Measurements from ENCODE around the gene ZFP36. TPM values are rescaled to one million over a fixed set of nuclear protein-coding genes. Genes with fewer than 3 reads are reported as not detected.

The ZFP36 gene
- total RNA-seq, 4 donors from 2014 or later, result 280 to 924 (median 309) TPM

DNA sequence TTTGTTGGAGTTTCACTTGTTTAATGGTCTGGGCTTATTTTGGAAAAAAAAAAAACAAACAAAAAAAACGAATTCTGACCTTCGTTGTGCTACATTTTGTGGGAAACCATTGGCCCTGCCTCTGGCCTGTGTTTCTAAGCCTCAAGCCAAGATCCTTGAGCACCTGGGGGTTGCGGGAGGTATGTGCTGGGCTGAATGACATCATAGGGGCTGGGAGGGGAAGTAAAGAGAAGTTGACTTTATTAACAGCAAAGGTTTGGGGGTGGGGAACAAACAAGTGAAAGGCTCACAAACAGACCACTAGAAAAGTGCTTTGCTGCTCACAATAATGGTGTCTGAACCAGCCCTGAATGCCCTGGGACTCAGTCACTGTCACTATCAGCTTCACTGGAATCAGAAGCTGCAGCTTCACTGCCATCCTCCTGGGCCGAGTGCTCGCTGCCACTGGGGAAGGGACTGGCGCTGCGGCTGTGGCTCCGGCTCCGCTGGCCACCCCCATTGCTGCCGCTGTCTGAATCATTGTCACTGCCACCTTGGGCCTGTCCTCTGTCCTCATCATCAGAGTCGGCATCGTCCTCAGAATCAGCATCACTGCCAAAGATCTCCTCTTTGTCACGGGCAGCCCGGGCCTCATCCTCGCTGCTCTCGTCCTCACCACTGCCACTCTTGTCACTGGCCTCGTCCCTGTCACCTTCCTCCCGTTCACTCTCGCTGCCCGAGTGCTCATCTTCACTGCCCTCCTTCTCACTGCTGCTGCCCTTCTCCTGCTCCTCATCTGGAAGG, 20.8 kb upstream of the ZFP36 start:
- peaks cover 0 to 29% (median 9%) of the 10 kb centered on the region in 4 donors for H3K36me3 ChIP-seq
- H3K9me3 ChIP-seq, result no peaks in the 10 kb centered on the region
- H3K27me3 ChIP-seq, result no peaks in the 10 kb centered on the region
- no peak overlapping the region for H3K27ac ChIP-seq
- intact Hi-C loops (cut with DNase I; ENCODE audit: low total_unique reads), result no loop called here
- DNase-seq, result no peak
- in situ Hi-C loops (cut with MboI; ENCODE audit: low pct_ligation_motif_present in 1 of 4, low pct_unique_long_range_greater_than_20kb in 1 of 4, low sequenced_read_pairs in 3 of 4), result no loop called here
- H3K4me3 ChIP-seq, result no peak overlapping the region
- peaks cover 5 to 11% (median 10%) of the 10 kb centered on the region in 4 donors for H3K4me1 ChIP-seq
- TF ChIP-seq, protein P1, sequence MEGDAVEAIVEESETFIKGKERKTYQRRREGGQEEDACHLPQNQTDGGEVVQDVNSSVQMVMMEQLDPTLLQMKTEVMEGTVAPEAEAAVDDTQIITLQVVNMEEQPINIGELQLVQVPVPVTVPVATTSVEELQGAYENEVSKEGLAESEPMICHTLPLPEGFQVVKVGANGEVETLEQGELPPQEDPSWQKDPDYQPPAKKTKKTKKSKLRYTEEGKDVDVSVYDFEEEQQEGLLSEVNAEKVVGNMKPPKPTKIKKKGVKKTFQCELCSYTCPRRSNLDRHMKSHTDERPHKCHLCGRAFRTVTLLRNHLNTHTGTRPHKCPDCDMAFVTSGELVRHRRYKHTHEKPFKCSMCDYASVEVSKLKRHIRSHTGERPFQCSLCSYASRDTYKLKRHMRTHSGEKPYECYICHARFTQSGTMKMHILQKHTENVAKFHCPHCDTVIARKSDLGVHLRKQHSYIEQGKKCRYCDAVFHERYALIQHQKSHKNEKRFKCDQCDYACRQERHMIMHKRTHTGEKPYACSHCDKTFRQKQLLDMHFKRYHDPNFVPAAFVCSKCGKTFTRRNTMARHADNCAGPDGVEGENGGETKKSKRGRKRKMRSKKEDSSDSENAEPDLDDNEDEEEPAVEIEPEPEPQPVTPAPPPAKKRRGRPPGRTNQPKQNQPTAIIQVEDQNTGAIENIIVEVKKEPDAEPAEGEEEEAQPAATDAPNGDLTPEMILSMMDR (IDR thresholded peaks at IDR 0.05), result no peak
- TF ChIP-seq POLR2A (IDR thresholded peaks at IDR 0.05) (no peak), EP300 (IDR thresholded peaks at IDR 0.05; ENCODE audit: low read depth) (no peak), POLR2AphosphoS5 (IDR thresholded peaks at IDR 0.05) (no peak)
- 69 to 81% methylated on average over 6 to 14 of the region's 20 CpGs for WGBS, 2 donors (ENCODE audit: low coverage in 1 of 2)

GRCh38 chr19:39386557-39386956, 20.1 kb upstream of the ZFP36 start:
- Histone ChIP-seq H3K36me3 (peaks cover 0 to 24% (median 5%) of the 10 kb centered on the region in 4 donors), H3K9me3 (no peaks in the 10 kb centered on the region), H3K27me3 (no peaks in the 10 kb centered on the region), H3K27ac (no peak overlapping the region), H3K4me1 (peaks cover 5 to 11% (median 10%) of the 10 kb centered on the region in 4 donors), H3K4me3 (no peak overlapping the region)
- TF ChIP-seq, protein P1 (IDR thresholded peaks at IDR 0.05), result no peak
- TF ChIP-seq EP300 (IDR thresholded peaks at IDR 0.05; ENCODE audit: low read depth), result no peak
- no peak for TF ChIP-seq POLR2AphosphoS5 (IDR thresholded peaks at IDR 0.05)
- TF ChIP-seq POLR2A (IDR thresholded peaks at IDR 0.05), result no peak
- 87% methylated on average over 7 of the region's 7 CpGs; no CpG with 5 or more reads in 1 of the 2 donors for WGBS, 2 donors (ENCODE audit: low coverage in 1 of 2)
- intact Hi-C loops (cut with DNase I; ENCODE audit: low total_unique reads), result no loop called here
- in situ Hi-C loops (cut with MboI; ENCODE audit: low pct_ligation_motif_present in 1 of 4, low pct_unique_long_range_greater_than_20kb in 1 of 4, low sequenced_read_pairs in 3 of 4), result no loop called here
- no peak for DNase-seq

DNA sequence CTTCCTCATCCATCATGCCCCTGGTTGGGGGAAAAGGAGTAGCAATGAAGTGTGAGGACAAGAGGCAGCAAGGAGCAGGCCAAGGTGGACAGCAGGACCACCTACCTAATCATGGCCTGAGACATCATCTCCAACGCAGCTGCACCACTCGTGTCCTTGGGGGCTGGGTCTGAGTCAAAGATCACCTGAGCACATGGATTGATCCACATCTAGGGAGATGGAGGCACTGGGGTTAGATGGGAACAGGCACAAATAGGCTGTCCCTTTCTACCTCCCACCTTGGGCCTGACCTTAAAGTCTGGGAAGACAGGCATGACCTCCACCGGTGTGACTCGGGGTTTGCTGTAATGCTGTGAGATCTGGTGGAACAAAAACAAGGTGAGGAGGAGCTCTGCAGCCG, 18.0 kb upstream of the ZFP36 start:
- Histone ChIP-seq H3K27me3 (no peaks in the 10 kb centered on the region), H3K4me3 (no peak overlapping the region), H3K4me1 (peaks cover 5 to 23% (median 20%) of the 10 kb centered on the region in 4 donors), H3K27ac (no peak overlapping the region), H3K9me3 (no peaks in the 10 kb centered on the region), H3K36me3 (peaks cover 0 to 13% (median 6%) of the 10 kb centered on the region in 4 donors)
- no peak for DNase-seq
- 88 to 93% methylated on average over 3 to 5 of the region's 5 CpGs for WGBS, 2 donors (ENCODE audit: low coverage in 1 of 2)
- TF ChIP-seq POLR2A (IDR thresholded peaks at IDR 0.05) (no peak), POLR2AphosphoS5 (IDR thresholded peaks at IDR 0.05) (no peak), EP300 (IDR thresholded peaks at IDR 0.05; ENCODE audit: low read depth) (no peak)
- TF ChIP-seq, protein P1 (IDR thresholded peaks at IDR 0.05), result no peak
- intact Hi-C loops (cut with DNase I; ENCODE audit: low total_unique reads), result no loop called here
- in situ Hi-C loops (cut with MboI; ENCODE audit: low pct_ligation_motif_present in 1 of 4, low pct_unique_long_range_greater_than_20kb in 1 of 4, low sequenced_read_pairs in 3 of 4), result no loop called here

DNA sequence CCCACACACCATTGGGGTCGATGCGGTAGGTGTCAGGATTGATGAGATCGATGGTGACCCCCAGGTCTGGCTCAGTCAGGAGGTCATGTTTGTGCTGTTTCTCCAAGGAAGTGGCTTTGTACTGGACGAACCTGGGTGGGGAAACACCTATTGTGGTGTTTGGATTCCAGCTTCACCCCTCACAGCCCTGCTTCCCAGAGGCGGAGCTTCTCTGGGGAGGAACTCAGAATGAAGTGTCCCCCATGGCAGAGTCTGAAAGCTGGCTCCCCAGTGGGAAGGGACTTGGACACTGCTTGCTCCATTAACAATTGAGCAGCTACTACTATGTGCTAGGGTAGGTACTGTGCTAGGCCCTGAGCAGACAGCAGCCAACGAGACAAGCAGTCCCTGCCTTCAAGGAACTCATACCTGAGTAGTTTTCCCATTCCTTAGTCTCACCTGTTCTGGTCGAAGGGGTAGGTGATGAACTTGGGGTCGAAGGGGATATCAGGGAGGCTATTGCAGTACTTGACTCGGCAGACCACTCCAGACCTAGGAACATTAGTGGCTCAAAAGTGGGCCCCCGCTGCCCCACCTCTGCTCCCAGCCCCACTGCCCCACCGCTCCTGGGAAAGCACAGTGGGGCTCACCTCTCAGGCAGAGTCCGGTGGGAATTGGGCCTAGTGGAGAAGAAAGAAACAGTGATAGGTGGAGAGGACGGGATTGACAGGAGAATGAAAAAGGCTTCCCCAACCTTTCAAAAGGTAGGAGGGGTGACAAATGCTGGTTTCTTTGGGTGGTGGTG, 16.8 kb upstream of the ZFP36 start:
- H3K4me3 ChIP-seq, result peak overlapping the region in 3 of 4 donors; percentile 71 to 95 (median 82)
- 73% methylated on average over 13 of the region's 13 CpGs; no CpG with 5 or more reads in 1 of the 2 donors for WGBS, 2 donors (ENCODE audit: low coverage in 1 of 2)
- TF ChIP-seq POLR2AphosphoS5 (IDR thresholded peaks at IDR 0.05) (no peak), EP300 (IDR thresholded peaks at IDR 0.05; ENCODE audit: low read depth) (no peak), POLR2A (IDR thresholded peaks at IDR 0.05) (no peak)
- TF ChIP-seq, protein P1 (IDR thresholded peaks at IDR 0.05), result no peak
- H3K36me3 ChIP-seq, result peaks cover 0 to 17% (median 7%) of the 10 kb centered on the region in 4 donors
- intact Hi-C loops (cut with DNase I; ENCODE audit: low total_unique reads), result no loop called here
- peaks cover 5 to 23% (median 20%) of the 10 kb centered on the region in 4 donors for H3K4me1 ChIP-seq
- peak overlapping the region; percentile 94 to 100 (median 98) for H3K27ac ChIP-seq
- in situ Hi-C loops (cut with MboI; ENCODE audit: low pct_ligation_motif_present in 1 of 4, low pct_unique_long_range_greater_than_20kb in 1 of 4, low sequenced_read_pairs in 3 of 4), result loop anchor here in 1 of 4 donors (10.0 kb wide), 1 partner anchor 45 kb away; the partner anchor contains the start of gene SAMD4B
- DNase-seq, result no peak
- H3K27me3 ChIP-seq, result no peaks in the 10 kb centered on the region
- H3K9me3 ChIP-seq, result no peaks in the 10 kb centered on the region
